Cerebellar cortex (tissue), 1 donor: ENCODE data around the gene GDA.

Experiments
- DNase-seq: peaks from one replicate; pipeline ENCODE4 v3.0.0-alpha.2; 2015; ENCODE audit warnings: low spot score

The GDA gene

DNA sequence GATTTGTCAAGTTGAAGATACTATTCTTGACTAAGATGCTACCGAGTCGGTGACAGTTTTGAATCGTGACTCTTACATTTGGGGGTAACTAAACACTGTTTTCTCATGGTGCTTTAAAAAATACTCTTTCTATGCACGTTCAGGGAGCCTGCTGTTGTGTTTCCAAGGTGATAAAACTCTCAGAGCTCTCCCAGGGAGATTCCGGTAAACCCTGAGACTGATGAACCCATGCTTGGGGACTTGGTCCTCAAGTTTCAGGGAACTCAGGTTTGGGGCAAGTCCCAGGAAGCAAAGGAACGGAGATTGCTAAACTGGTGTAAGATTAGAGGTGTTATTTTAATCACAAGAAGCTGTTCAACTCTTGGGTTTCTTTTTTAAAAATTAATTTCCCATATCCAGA is 1.4 kb downstream of the GDA start:
- no peak for DNase-seq

DNA sequence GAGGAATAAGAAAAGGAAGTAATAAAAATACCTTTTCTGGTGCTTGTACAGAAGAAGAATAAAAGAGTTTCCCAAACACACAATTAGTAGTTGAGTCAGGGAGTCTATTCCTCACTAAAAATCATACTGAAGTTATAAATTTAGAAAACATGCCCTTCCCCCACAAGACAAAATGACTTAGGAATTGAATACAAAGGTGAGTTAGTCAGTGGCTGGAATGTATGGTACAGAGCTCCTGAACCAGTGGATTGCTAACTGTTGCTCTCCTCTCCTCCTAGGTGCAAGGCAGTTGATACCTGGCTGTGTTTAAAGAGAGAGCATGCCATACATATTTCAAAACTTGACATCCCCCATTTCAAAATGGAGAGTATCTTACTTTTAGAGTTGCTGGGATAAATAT is 1.9 kb downstream of the GDA start:
- DNase-seq = no peak

DNA sequence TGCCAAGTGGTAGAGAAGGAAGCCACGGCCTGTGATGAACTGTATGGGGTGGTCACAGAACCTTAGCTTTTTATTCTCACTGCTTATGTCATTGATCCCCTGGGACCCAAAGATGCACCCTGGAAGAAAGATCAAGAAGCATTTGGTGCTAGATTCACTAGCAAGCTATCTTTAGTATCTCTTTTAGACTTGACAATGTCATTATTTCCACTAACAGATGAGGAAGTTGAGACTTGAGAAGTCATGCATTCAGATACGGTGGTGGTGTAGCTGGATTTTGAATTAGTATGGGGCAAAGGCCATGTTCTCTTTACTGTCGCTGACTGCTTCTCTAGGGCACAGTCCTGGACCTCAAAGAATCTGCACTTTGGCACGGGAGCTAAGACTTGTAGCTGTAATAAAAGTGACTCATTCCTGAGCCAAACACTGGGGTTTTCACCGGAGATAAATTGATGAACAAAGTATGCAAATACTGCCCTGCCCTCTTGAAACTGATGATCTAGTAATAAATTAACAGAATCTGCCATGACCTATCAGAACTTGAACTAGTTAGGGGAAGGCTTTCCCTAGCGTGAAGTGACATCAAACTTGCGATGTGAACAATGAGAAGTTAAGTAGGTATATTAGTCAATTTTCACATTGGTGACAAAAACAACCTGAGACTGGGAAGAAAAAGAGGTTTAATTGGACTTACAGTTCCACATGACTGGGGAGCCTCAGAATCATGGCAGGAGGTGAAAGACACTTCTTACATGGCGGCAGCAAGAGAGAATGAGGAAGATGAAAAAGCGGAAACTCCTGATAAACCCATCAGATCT is 5.4 kb downstream of the GDA start:
- no peak for DNase-seq

DNA sequence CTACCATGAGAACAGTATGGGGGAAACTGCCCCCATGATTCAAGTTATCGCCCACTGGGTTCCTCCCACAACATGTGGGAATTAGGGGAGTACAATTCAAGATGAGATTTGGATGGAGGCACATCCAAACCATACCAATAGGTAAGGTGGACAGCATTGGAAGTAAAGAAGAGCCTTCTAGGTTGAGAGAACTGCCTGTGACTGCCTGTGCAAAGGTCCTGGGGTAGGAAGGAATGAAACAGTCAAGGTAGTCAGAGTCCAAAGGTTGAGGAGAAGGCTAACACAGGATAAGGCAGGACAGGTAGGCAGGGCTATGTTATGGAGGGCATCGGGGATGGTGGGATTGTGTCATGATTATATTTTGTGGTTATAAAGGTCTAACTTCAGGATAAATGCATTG is 6.1 kb downstream of the GDA start:
- DNase-seq = no peak

DNA sequence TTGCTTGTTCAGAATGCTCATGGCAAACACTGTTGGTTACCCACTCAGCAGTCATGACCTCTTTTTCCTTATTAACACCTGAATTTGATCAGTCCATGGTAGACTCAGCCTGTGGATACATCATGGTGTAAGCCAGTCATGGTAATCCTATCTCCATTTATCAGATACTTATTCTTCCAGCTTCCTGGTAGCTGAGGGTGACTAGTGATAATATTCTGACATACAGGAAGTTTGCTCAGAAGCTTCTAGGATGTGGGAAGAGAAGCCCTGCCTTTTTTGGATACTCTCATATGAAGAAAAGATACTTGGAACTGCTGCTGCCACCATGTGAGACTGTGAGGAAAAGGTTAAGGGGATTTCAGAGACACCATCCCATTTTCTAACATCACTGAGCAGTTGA is 7.3 kb downstream of the GDA start:
- DNase-seq = no peak

- DNase-seq = no peak
These were observed 9.4 kb downstream of the GDA start for GRCh38 chr9:72158680-72159079.

DNA sequence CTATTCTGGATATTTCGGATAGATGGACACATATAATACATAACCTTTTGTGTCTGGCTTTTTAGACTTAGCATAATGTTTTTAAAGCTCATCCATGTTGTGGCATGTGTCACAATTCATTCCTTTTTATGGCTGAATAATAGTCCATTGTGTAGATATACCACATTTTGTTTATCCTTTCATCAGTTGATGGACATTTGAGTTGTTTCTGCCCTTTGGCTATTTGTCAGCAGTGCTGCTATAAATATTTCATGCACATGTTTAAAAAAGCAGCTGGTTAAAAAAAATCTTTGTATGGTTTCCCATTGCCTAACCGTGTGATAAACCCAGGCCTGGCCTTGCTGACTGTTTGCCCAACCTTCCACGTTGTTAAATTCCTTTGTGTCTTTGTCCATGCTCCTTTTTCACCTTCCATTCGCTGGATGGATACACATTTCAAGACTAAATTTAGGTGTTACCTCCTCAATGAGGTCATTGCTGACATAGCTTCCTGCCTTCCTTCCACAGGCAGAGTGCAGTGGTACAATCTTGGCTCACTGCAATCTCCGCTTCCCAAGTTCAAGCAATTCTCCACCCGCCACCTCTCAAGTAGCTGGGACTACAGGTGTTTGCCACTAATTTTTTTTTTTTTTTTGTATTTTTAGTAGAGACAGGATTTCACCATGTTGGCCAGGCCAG is 11.3 kb downstream of the GDA start:
- DNase-seq = no peak

DNA sequence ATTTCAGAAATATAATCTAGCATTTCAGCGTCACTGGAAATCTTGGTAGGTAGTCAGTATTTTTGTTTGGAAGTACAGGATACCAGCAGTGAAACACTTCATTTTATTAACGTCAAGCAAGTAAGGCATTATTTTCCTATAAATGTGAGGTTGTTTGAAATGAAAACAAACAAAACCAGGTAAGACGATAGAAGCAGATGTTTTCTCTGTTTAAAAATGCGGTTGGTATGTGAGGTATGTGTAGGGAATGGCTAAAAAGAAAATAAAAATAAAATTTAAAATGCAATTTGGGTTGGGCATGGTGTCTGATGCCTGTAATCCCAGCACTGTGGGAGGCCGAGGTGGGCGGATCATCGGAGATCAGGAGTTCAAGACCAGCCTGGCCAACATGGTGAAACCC is 16.1 kb downstream of the GDA start:
- no peak for DNase-seq

- DNase-seq = no peak
These were observed 16.7 kb downstream of the GDA start for GRCh38 chr9:72165821-72166547.

DNA sequence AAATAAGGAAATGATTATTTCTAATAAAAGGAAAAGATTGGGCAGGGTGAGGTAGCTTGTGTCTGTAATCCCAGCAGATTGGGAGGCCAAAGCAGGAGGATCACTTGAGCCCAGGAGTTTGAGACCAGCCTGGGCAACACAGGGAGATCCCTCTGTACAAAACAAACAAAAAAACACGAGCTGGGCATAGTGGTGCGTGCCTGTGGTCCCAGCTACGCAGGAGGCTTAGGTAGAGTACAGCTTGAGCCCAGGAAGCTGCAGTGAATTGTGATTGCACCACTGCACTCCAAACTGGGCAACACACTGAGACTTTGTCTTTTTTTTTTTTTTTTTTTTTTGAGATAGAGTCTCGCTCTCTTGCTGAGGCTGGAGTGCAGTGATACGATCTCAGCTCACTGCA is 18.8 kb downstream of the GDA start:
- no peak for DNase-seq

DNA sequence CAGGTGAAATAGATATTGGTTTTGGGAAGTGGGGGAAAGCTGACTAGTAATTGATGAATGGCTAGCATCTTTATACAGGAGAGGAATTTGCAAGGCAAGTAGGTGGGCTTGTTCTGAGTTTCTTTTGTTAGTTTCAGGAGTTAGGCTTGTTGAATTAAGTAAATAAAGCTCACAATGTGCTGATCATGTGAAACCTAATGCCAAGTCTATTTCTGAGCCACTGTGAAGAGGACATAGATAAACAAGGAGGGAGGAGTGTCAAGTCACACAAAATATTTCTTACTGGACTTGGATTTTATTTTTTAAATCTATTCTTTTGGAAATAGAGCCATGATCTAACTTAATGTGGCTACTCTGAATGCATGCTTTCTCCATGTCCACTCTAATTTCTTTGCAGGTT is 19.9 kb downstream of the GDA start:
- DNase-seq = no peak

DNA sequence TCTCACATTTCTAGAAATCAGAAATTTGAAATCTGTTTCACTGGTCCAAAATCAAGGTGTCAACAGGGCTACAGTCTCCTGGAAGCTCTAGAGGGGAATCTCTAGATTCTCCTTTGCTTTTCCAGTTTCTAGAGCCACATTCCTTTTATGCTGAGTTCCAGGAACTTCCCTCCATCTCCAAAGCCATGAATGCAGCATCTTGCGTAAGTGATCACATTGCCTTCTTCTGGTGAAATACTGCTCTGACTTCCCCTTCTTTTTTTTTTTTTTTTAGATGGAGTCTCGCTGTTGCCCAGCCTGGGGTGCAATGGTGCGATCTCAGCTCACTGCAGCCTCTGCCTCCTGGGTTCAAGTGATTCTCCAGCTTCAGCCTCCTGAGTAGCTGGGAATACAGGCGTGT is 23.8 kb downstream of the GDA start:
- no peak for DNase-seq

DNA sequence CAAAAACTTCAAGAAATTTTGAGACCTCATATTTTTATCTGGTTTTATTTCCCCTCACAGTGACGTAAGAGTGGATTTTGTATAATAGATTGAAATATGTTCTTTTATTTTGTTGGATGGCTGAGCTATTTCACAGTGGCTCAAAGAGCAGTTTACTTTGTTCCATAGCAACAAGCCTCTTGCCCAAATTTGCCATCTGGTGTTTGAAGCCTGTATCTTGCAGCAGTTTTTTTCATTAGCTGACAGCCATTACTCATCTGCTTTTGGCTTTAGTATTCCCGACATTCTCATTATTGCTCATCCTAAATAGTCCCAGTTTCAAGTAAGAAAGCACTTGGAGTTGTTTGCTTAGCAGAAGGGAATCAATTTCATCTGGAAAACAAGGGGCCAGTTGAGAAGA is 36.3 kb downstream of the GDA start:
- DNase-seq = no peak

DNA sequence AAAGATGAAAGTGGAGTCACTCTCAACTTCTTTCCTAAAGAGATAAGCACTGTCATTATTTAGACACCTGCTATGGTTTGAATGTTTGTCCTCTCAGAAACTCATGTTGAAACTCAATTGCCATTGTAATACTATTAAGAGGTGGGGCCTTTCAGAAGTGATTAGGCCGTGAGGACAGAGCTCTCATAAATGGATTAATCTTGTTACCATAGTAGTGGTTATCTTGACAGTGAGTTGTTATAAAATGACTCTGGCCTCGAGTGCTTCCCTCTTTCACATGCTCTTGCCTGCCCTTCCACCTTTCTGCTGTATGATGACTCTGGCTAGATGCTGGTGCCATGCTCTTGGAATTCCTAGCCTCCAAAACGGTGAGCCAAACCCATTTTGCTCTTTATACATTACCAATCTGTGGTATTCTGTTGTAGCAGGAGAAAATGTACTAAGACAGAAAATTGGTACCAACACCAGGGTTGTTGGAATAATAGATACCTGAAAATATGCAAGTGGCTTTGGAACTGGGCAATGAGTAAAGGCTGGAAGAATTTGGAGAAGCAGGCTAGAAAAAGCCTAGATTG is 38.0 kb downstream of the GDA start:
- no peak for DNase-seq

DNA sequence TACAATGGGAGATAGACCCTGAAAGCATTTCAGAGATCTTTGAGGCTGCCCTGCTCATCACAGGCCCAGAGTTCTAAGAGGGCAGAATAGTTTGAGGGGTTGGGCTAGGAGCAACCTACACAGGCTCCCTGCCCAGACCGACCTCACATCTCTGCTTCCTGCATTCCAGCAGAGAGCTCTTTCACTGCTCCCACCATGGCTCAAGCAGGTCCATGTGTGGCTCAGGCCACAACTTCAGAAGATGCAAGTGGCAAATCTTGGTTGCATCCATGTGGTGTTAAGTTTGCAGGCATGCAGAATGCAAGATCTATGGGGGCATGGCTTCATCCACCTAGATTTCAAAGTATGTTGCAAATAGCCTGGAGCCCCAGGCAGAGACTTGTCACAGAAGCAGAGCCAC is 39.0 kb downstream of the GDA start:
- DNase-seq = no peak

- DNase-seq = no peak
These were observed 44.2 kb downstream of the GDA start for GRCh38 chr9:72193478-72193881.

DNA sequence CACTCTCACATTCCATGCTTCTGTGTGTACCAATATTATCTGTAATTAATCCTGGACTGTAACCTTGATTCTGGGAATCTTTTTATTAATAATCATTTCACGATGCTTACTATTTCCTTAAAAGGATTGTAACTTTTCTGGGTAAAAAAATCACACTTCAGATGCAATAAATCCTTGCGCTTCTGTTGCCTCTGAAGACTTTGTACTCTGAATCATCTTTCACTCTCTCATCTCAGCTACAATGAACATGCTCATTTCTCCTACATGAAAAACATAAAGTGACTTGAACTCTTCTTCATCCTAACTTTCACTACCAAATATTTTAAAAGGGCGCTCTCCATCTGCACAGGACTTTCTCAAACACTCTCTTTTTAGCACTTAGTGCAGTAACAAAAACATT is 50.0 kb downstream of the GDA start:
- no peak for DNase-seq

- DNase-seq = no peak
These were observed 51.2 kb downstream of the GDA start for GRCh38 chr9:72200452-72200851.

- DNase-seq = no peak
These were observed 52.8 kb downstream of the GDA start for GRCh38 chr9:72202009-72202408.

DNA sequence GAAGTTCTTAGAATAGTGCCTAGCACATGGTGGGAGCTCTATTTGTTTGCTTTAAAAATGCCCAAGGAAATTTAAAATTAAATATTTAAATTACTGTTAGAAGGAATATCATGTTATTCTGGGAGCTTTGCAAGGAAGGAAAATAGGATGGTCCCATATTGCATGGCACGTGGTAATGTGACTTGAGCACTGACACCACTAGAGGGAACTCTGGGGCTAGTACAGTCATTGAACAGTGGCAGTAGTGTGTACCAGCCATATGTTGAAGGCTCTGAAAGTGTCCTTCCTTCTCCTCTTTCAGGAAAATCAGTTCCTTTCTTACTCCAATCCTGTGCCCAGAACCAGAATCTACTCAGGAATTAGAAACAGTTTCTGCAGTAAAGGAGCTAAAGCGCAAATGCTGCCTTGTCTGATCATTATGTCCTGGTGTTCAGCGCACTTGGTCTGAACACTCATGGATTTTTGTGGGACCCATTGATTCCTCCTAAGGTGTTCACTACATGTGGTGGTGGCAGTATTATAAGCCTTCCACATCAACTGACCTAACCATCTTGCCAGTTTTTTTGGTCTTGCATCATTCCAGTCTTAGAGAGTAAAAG is 54.1 kb downstream of the GDA start:
- DNase-seq = peak; percentile 26

DNA sequence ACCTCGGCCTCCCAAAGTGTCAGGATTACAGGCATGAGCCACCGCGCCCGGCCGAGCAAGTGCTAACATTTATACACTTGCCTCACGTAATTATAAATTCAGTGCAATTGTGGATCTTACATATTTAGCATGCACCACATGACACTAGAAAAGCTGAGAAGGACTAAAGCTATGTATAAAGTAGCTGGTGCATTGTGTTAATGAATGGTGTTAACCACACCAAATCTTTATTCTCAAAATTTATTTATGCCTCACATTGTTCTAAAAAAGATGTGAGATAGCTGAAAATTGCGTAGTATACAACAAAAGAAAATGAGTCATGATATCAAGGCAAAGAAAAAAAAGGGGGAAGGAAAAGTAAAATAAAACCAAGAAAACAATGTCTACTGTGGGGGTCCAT is 54.8 kb downstream of the GDA start:
- no peak for DNase-seq

DNA sequence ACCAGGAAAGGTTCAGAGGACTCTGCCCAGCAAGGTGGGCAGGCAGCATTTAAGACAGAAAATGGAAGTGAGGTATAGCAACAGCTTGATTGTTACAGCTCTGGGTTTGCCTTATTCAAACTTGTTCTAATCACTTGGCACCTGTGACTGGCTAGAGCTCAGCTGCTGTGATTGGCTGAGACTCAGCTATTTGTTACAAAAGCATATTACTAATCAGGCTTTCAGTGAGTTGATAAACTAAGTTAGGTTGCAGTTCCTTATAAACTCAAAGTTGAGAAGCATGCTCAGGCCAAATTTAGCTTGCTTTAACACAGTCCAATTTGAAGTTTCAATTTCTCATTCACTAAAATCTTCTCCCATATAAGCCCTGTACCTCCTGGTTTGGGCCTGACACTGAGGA is 56.3 kb downstream of the GDA start:
- no peak for DNase-seq
